Left ventricle myocardium superior (tissue), 1 donor: Measurements from ENCODE around the gene PNPLA6. TPM values are rescaled to one million over a fixed set of nuclear protein-coding genes. Genes with fewer than 3 reads are reported as not detected.
A peak's percentile ranks its signal among the peaks of the same experiment; 100 is the strongest.
"Not testable (repeated sequence)": the region's sequence is repeated elsewhere in the genome, so short reads cannot be mapped to it uniquely, and the experiment has no call there.

Experiments used
- ATAC-seq: fragments of 200-7000 bp; cut with Tn5 transposase; one replicate; pipeline ENCODE4 v1.9.1; 2020; ENCODE audit warnings: mild to moderate bottlenecking, moderate library complexity
- DNase-seq: peaks from one replicate; pipeline ENCODE4 v3.0.0-alpha.2; 2020
- intact Hi-C: fragments of 100-400 bp; cut with micrococcal nuclease; formaldehyde crosslinking; loops from one replicate; pipeline ENCODE4 v1.11.0; 2022
- total RNA-seq: library from RNA; stranded (reverse); fragmentation: NEBNext Ultra II Directional; extraction: Animal tissue kit (Norgen Biotek cat#: 25700); gene quantifications from one replicate; pipeline ENCODE4 v1.2.1, GENCODE V29; 2021
- donor health status: DM: no; HTN: yes; CAD: no; lungs with severe emphysema.

PNPLA6 gene
- total RNA-seq, 1 donor from 2014 or later: 55.6 TPM

GRCh38 chr19:7528522-7529245 is 6.8 kb upstream of the PNPLA6 start:
- DNase-seq (no peak), ATAC-seq (no peak)
- intact Hi-C loops: no loop called here

GRCh38 chr19:7529246-7529600 is 6.3 kb upstream of the PNPLA6 start:
- ATAC-seq (no peak), DNase-seq (no peak)
- intact Hi-C loops: no loop called here

GRCh38 chr19:7529610-7530490 is 5.7 kb upstream of the PNPLA6 start:
- no peak for DNase-seq
- intact Hi-C loops: no loop called here
- ATAC-seq: no peak

GRCh38 chr19:7533281-7533885 is 2.1 kb upstream of the PNPLA6 start:
- intact Hi-C loops: no loop called here
- ATAC-seq: peak; percentile 27
- peak; percentile 87 for DNase-seq

GRCh38 chr19:7533925-7534480 is 1.5 kb upstream of the PNPLA6 start:
- peak; percentile 91 for DNase-seq
- ATAC-seq: peak; percentile 82
- intact Hi-C loops: no loop called here

- DNase-seq: peak; percentile 74
- intact Hi-C loops: no loop called here
- ATAC-seq: peak; percentile 65
Measured at GRCh38 chr19:7534531-7535046, 928 bp upstream of the PNPLA6 start.

- ATAC-seq (no peak), DNase-seq (peak; percentile 41)
- intact Hi-C loops: no loop called here
Measured at GRCh38 chr19:7535998-7536695, 630 bp downstream of the PNPLA6 start.

GRCh38 chr19:7538990-7539389 is 3.5 kb downstream of the PNPLA6 start:
- ATAC-seq, intact Hi-C loops, DNase-seq: not testable (repeated sequence)

- intact Hi-C loops: no loop called here
- ATAC-seq: no peak
- no peak for DNase-seq
Measured at GRCh38 chr19:7539827-7540425, 4.4 kb downstream of the PNPLA6 start.

- DNase-seq (no peak), ATAC-seq (no peak)
- intact Hi-C loops: no loop called here
Measured at GRCh38 chr19:7540761-7541474, 5.4 kb downstream of the PNPLA6 start.

GRCh38 chr19:7541475-7541824 is 5.9 kb downstream of the PNPLA6 start:
- intact Hi-C loops: no loop called here
- DNase-seq (no peak), ATAC-seq (no peak)

GRCh38 chr19:7541828-7542443 is 6.4 kb downstream of the PNPLA6 start:
- intact Hi-C loops: no loop called here
- DNase-seq: no peak
- ATAC-seq: no peak

GRCh38 chr19:7542556-7543348 is 7.2 kb downstream of the PNPLA6 start:
- no peak for DNase-seq
- ATAC-seq: no peak
- intact Hi-C loops: no loop called here

- intact Hi-C loops: no loop called here
- ATAC-seq: peak; percentile 51
- DNase-seq: no peak
Measured at GRCh38 chr19:7544626-7545025, 9.1 kb downstream of the PNPLA6 start.

- ATAC-seq: no peak
- intact Hi-C loops: no loop called here
- no peak for DNase-seq
Measured at GRCh38 chr19:7545300-7545699, 9.8 kb downstream of the PNPLA6 start.

GRCh38 chr19:7545904-7546303 is 10.4 kb downstream of the PNPLA6 start:
- DNase-seq (no peak), ATAC-seq (no peak)
- intact Hi-C loops: no loop called here

- intact Hi-C loops: no loop called here
- no peak for ATAC-seq
- no peak for DNase-seq
Measured at GRCh38 chr19:7547159-7547558, 11.6 kb downstream of the PNPLA6 start.
